Trophoblast cell (in vitro differentiated cells and primary cell): ENCODE data around the gene AJM1.

Source experiments
- DNase-seq, 2 donors: peaks; one replicate each; pipeline ENCODE4 v3.0.0-alpha.2; 2016
- H2AFZ ChIP-seq: 2 replicates; pipeline ENCODE4 v1.6.1; 2013; ENCODE audit warnings: low read length, moderate library complexity, mild to moderate bottlenecking; ENCODE audit not compliant: insufficient read depth, poor library complexity
- H2AK5ac ChIP-seq: 2 replicates; pipeline ENCODE4 v1.6.1; 2013; ENCODE audit warnings: mild to moderate bottlenecking, low read length
- H2BK120ac ChIP-seq: 2 replicates; pipeline ENCODE4 v1.6.1; 2013; ENCODE audit warnings: low read length, mild to moderate bottlenecking, moderate library complexity; ENCODE audit not compliant: insufficient read depth, poor library complexity
- H2BK12ac ChIP-seq: 2 replicates; pipeline ENCODE4 v1.6.1; 2013; ENCODE audit warnings: mild to moderate bottlenecking, low read length, moderate library complexity
- H2BK5ac ChIP-seq: 2 replicates; pipeline ENCODE4 v1.6.1; 2013; ENCODE audit warnings: low read length, low read depth, moderate library complexity, mild to moderate bottlenecking; ENCODE audit not compliant: poor library complexity
- H3K14ac ChIP-seq: 2 replicates; pipeline ENCODE4 v1.6.1; 2013; ENCODE audit warnings: mild to moderate bottlenecking, low read length
- H3K18ac ChIP-seq: 2 replicates; pipeline ENCODE4 v1.6.1; 2013; ENCODE audit warnings: mild to moderate bottlenecking, low read length
- H3K23ac ChIP-seq: 2 replicates; pipeline ENCODE4 v1.6.1; 2013; ENCODE audit warnings: low read length
- H3K27ac ChIP-seq: 2 replicates; pipeline ENCODE4 v1.5.1; 2013; ENCODE audit warnings: low read depth, mild to moderate bottlenecking, inconsistent platforms, low read length, moderate library complexity
- H3K27me3 ChIP-seq: 2 replicates; pipeline ENCODE4 v1.6.1; 2013; ENCODE audit warnings: inconsistent platforms, mild to moderate bottlenecking, low read length, moderate library complexity; ENCODE audit not compliant: insufficient read depth
- H3K36me3 ChIP-seq, 2 experiments: 1 replicate in 1 of 2; 2 replicates in 1 of 2; pipeline ENCODE4 v1.6.1; 2013; ENCODE audit warnings: low read length in 2 of 2, mild to moderate bottlenecking in 2 of 2, moderate library complexity in 1 of 2; ENCODE audit not compliant: insufficient read depth in 2 of 2, control insufficient read depth in 1 of 2
- H3K4ac ChIP-seq: 2 replicates; pipeline ENCODE4 v1.6.1; 2013; ENCODE audit warnings: low read depth, mild to moderate bottlenecking, low read length, moderate library complexity
- H3K4me1 ChIP-seq, 2 experiments: 1 replicate in 1 of 2; 2 replicates in 1 of 2; pipeline ENCODE4 v1.6.1; 2013; ENCODE audit warnings: low read length in 2 of 2, mild to moderate bottlenecking in 2 of 2, moderate library complexity in 1 of 2; ENCODE audit not compliant: insufficient read depth in 2 of 2, control insufficient read depth in 1 of 2
- H3K4me2 ChIP-seq: 2 replicates; pipeline ENCODE4 v1.6.1; 2013; ENCODE audit warnings: inconsistent platforms, mild to moderate bottlenecking, low read length, moderate library complexity
- H3K4me3 ChIP-seq: 2 replicates; pipeline ENCODE4 v1.5.1; 2013; ENCODE audit warnings: mild to moderate bottlenecking, low read depth, low read length, inconsistent platforms
- H3K79me1 ChIP-seq: one replicate; pipeline ENCODE4 v1.6.1; 2013; ENCODE audit warnings: low read length
- H3K79me2 ChIP-seq: 2 replicates; pipeline ENCODE4 v1.6.1; 2013; ENCODE audit warnings: low read length, mild to moderate bottlenecking; ENCODE audit not compliant: control insufficient read depth, insufficient read depth, poor library complexity
- H3K9ac ChIP-seq: 2 replicates; pipeline ENCODE4 v1.6.1; 2013; ENCODE audit warnings: mild to moderate bottlenecking, low read length
- H3K9me3 ChIP-seq: 2 replicates; pipeline ENCODE4 v1.6.1; 2013; ENCODE audit warnings: low read depth, mild to moderate bottlenecking, control low read depth, inconsistent platforms, low read length; ENCODE audit not compliant: insufficient read depth
- H4K12ac ChIP-seq: 2 replicates; pipeline ENCODE4 v1.6.1; 2013; ENCODE audit warnings: low read depth, mild to moderate bottlenecking, low read length, moderate library complexity
- H4K8ac ChIP-seq: 2 replicates; pipeline ENCODE4 v1.6.1; 2013; ENCODE audit warnings: low read depth, mild to moderate bottlenecking, low read length, moderate library complexity
- H4K91ac ChIP-seq: one replicate; pipeline ENCODE4 v1.6.1; 2013; ENCODE audit warnings: low read depth, mild to moderate bottlenecking, low read length, moderate library complexity
- WGBS: extraction: QIAGEN DNeasy Blood & Tissue Kit; methylation state at CpG from one replicate; pipeline ENCODE4 v1.1.7; 2013; ENCODE audit warnings: missing lambda C conversion rate; ENCODE audit not compliant: insufficient read length, insufficient coverage; ENCODE audit errors: extremely low coverage; 5-methylcytosine and 5-hydroxymethylcytosine counted together

Gene AJM1

GRCh38 chr9:136876476-136876875 lies 34.2 kb downstream of the AJM1 start:
- no CpG with 5 or more reads among the region's 5 CpGs for WGBS
- H3K14ac ChIP-seq = no peak overlapping the region
- no peak overlapping the region for H3K18ac ChIP-seq
- H4K91ac ChIP-seq = no peak overlapping the region
- no peak overlapping the region for H4K12ac ChIP-seq
- H3K9me3 ChIP-seq = peaks cover 13% of the 10 kb centered on the region
- H3K27me3 ChIP-seq = no peaks in the 10 kb centered on the region
- H3K36me3 ChIP-seq = no peaks in the 10 kb centered on the region
- no peak overlapping the region for H2AFZ ChIP-seq
- H3K4me3 ChIP-seq = no peak overlapping the region
- no peak overlapping the region for H3K9ac ChIP-seq
- H2AK5ac ChIP-seq = no peak overlapping the region
- H3K23ac ChIP-seq = no peak overlapping the region
- no peak overlapping the region for H2BK5ac ChIP-seq
- no peak overlapping the region for H3K4ac ChIP-seq
- no peaks in the 10 kb centered on the region for H3K79me2 ChIP-seq
- H3K79me1 ChIP-seq = no peaks in the 10 kb centered on the region
- no peak overlapping the region for H2BK120ac ChIP-seq
- no peak overlapping the region for H2BK12ac ChIP-seq
- peaks cover 1 to 2% of the 10 kb centered on the region in 2 experiments for H3K4me1 ChIP-seq
- H3K27ac ChIP-seq = no peak overlapping the region
- no peak overlapping the region for H3K4me2 ChIP-seq
- no peak for DNase-seq
- H4K8ac ChIP-seq = no peak overlapping the region

DNA sequence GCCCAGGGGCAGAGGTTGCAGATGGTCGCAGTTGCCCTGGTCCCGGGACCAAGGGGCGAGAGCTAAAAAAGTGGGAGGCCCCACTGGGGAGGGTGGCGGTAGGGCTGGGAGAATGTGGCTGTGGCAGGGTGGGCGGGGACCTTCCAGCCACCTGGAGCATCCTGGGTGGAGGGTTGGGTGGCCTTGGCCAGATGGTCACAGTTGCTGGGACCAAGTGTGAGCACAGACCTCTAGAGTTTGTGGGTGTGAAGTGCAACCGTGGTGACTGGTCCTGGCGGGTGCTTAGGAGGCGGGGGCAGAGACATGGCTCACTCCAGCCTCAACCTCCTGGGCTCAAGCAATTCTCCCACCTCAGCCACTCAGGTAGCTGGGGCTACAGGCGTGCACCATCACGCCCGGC lies 38.4 kb downstream of the AJM1 start:
- no peak overlapping the region for H3K9ac ChIP-seq

GRCh38 chr9:136881691-136882108 lies 39.4 kb downstream of the AJM1 start:
- Histone ChIP-seq H2BK5ac (no peak overlapping the region), H3K27ac (peak overlapping the region; percentile 4), H3K14ac (no peak overlapping the region), H4K91ac (no peak overlapping the region), H3K4me3 (no peak overlapping the region), H3K79me2 (peaks cover 2% of the 10 kb centered on the region), H3K27me3 (no peaks in the 10 kb centered on the region), H4K12ac (no peak overlapping the region), H3K4me2 (no peak overlapping the region), H2AK5ac (no peak overlapping the region), H3K23ac (no peak overlapping the region), H3K9me3 (peaks cover 7% of the 10 kb centered on the region), H3K4me1 (peaks cover 13 to 14% of the 10 kb centered on the region in 2 experiments), H2BK12ac (no peak overlapping the region), H3K36me3 (no peaks in the 10 kb centered on the region), H2BK120ac (no peak overlapping the region), H2AFZ (no peak overlapping the region), H3K18ac (no peak overlapping the region), H3K9ac (no peak overlapping the region), H3K4ac (no peak overlapping the region), H4K8ac (no peak overlapping the region), H3K79me1 (peaks cover 4% of the 10 kb centered on the region)
- no CpG with 5 or more reads among the region's 9 CpGs for WGBS
- DNase-seq = peak in 1 of 2 donors; percentile 13

More for the DNA sequence above, 38.4 kb downstream of the AJM1 start:
- H3K23ac ChIP-seq = no peak overlapping the region
- H3K18ac ChIP-seq = no peak overlapping the region
- no peak overlapping the region for H2AK5ac ChIP-seq
- no peak overlapping the region for H4K12ac ChIP-seq
- H3K79me1 ChIP-seq = no peaks in the 10 kb centered on the region
- no peak overlapping the region for H3K4me3 ChIP-seq
- peaks cover 13 to 14% of the 10 kb centered on the region in 2 experiments for H3K4me1 ChIP-seq
- H3K14ac ChIP-seq = no peak overlapping the region
- no peak overlapping the region for H2BK5ac ChIP-seq
- H3K27me3 ChIP-seq = no peaks in the 10 kb centered on the region
- H4K91ac ChIP-seq = no peak overlapping the region
- H3K27ac ChIP-seq = no peak overlapping the region
- no CpG with 5 or more reads among the region's 11 CpGs for WGBS
- H3K9me3 ChIP-seq = peaks cover 9% of the 10 kb centered on the region
- H2AFZ ChIP-seq = no peak overlapping the region
- no peak overlapping the region for H4K8ac ChIP-seq
- H3K4ac ChIP-seq = no peak overlapping the region
- DNase-seq = no peak
- H3K4me2 ChIP-seq = no peak overlapping the region
- no peaks in the 10 kb centered on the region for H3K36me3 ChIP-seq
- H2BK12ac ChIP-seq = no peak overlapping the region
- peak overlapping the region; percentile 54 for H2BK120ac ChIP-seq
- no peaks in the 10 kb centered on the region for H3K79me2 ChIP-seq

GRCh38 chr9:136882109-136882946 lies 40.0 kb downstream of the AJM1 start:
- DNase-seq = peak; percentile 61
- no peak overlapping the region for H3K23ac ChIP-seq
- peak overlapping the region; percentile 12 for H2BK120ac ChIP-seq
- H3K79me2 ChIP-seq = peaks cover 8% of the 10 kb centered on the region
- H2BK12ac ChIP-seq = no peak overlapping the region
- no peak overlapping the region for H3K4ac ChIP-seq
- peak overlapping the region; percentile 4 for H3K27ac ChIP-seq
- H3K9me3 ChIP-seq = peaks cover 6% of the 10 kb centered on the region
- H4K8ac ChIP-seq = no peak overlapping the region
- H3K18ac ChIP-seq = peak overlapping the region; percentile 24
- no CpG with 5 or more reads among the region's 19 CpGs for WGBS
- no peak overlapping the region for H2AK5ac ChIP-seq
- peaks cover 16 to 17% of the 10 kb centered on the region in 2 experiments for H3K4me1 ChIP-seq
- H3K4me3 ChIP-seq = no peak overlapping the region
- no peaks in the 10 kb centered on the region for H3K27me3 ChIP-seq
- no peak overlapping the region for H4K91ac ChIP-seq
- H3K14ac ChIP-seq = peak overlapping the region; percentile 19
- H4K12ac ChIP-seq = no peak overlapping the region
- H3K36me3 ChIP-seq = no peaks in the 10 kb centered on the region
- peaks cover 10% of the 10 kb centered on the region for H3K79me1 ChIP-seq
- H3K9ac ChIP-seq = no peak overlapping the region
- no peak overlapping the region for H2AFZ ChIP-seq
- H2BK5ac ChIP-seq = no peak overlapping the region
- H3K4me2 ChIP-seq = peak overlapping the region; percentile 8
